ENCODE data around the gene STX16.

GRCh38 chr20:58715391-58715800 is 64.3 kb downstream of the STX16 start:
- no peak for TF ChIP-seq CTCF (IDR thresholded peaks at IDR 0.05)
- TF ChIP-seq ZFX (IDR thresholded peaks at IDR 0.05; ENCODE audit: borderline replicate concordance) = no peak

All from 22Rv1 (cell line).